Measurements from ENCODE around the gene SERTM2. TPM values are rescaled to one million over a fixed set of nuclear protein-coding genes. Genes with fewer than 3 reads are reported as not detected.

SERTM2 gene
- total and polyA plus RNA-seq, 8 donors = 0.02 to 0.06 (median 0.04) TPM; not detected in 5

DNA sequence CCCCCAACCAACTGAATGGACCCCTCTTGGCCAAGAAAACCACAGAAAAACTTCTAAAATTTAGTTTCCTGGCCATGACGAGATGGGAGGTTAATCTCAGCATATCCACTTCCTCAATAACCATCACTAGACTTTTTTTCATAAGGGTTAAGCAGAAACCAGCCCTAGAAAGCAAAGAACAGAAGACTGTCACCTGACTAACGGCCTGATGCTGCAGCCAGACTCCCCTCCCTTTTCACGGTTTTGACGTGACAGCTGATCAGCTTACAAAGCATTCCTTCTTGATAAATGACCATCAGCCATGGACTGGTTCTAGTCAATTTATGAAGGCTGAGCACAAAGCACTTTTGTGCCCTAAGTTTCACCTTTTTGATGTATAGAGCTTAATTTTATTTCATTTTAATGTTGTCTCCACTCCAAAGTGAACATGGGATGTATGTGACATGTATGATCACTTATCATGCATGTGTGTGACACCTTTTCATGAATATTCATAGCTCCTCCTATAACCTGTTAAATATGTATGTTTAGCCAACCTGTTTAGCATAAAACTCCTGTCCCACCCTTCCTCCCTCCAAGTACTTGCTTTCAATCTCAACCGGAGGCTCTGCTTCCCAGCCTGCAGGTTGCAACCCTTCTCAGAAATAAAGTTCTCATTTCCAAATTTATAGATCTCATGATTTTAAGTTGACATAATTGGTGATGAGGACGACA is 56.3 kb downstream of the SERTM2 start:
- DNase-seq (no peak), ATAC-seq (no peak), FAIRE-seq (no peak)
- Histone ChIP-seq H3K4me1 (no peaks in the 10 kb centered on the region), H3K9me3 (no peaks in the 10 kb centered on the region), H3K4me3 (no peak overlapping the region), H3K27me3 (peaks cover 0 to 4% (median 0%) of the 10 kb centered on the region in 4 donors), H3K36me3 (no peaks in the 10 kb centered on the region), H3K27ac (no peak overlapping the region)
- 36 to 38% methylated on average over 6 of the region's 6 CpGs for WGBS, 2 donors
- intact Hi-C loops (cut with DNase I) = no loop called here
- TF ChIP-seq, protein P1, sequence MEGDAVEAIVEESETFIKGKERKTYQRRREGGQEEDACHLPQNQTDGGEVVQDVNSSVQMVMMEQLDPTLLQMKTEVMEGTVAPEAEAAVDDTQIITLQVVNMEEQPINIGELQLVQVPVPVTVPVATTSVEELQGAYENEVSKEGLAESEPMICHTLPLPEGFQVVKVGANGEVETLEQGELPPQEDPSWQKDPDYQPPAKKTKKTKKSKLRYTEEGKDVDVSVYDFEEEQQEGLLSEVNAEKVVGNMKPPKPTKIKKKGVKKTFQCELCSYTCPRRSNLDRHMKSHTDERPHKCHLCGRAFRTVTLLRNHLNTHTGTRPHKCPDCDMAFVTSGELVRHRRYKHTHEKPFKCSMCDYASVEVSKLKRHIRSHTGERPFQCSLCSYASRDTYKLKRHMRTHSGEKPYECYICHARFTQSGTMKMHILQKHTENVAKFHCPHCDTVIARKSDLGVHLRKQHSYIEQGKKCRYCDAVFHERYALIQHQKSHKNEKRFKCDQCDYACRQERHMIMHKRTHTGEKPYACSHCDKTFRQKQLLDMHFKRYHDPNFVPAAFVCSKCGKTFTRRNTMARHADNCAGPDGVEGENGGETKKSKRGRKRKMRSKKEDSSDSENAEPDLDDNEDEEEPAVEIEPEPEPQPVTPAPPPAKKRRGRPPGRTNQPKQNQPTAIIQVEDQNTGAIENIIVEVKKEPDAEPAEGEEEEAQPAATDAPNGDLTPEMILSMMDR (IDR thresholded peaks at IDR 0.05) = no peak

DNA sequence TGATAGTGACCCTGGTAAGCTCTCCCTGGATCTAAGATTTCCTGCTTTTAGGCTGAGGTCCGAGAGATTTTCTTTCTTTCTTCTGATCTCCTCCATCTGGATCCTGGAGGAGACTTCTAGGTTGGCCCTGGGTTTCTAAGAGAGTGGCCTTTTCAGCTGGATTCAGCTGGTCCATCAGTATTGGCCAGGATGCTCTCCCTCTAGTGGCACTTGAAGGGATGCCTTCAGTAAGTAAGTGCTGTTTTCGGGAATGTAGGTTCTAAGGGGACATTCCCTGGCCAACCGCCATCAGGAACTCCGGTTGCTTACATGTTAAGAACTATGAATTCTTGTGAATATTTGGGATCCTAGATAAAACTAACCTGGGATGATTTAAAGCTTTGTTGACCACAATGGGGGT is 56.9 kb downstream of the SERTM2 start:
- intact Hi-C loops (cut with DNase I) = no loop called here
- Histone ChIP-seq H3K27ac (no peak overlapping the region), H3K4me1 (no peaks in the 10 kb centered on the region), H3K27me3 (peaks cover 0 to 4% (median 0%) of the 10 kb centered on the region in 4 donors), H3K36me3 (no peaks in the 10 kb centered on the region), H3K9me3 (no peaks in the 10 kb centered on the region), H3K4me3 (no peak overlapping the region)
- TF ChIP-seq, protein P1 (IDR thresholded peaks at IDR 0.05) = peak in 2 of 4 donors; percentile 14 to 36
- FAIRE-seq (no peak), DNase-seq (peak in 1 of 6 donors; percentile 10), ATAC-seq (peak in 3 of 4 donors; percentile 46 to 57 (median 49))
- WGBS, 2 donors = 34 to 39% methylated on average over 4 of the region's 4 CpGs

DNA sequence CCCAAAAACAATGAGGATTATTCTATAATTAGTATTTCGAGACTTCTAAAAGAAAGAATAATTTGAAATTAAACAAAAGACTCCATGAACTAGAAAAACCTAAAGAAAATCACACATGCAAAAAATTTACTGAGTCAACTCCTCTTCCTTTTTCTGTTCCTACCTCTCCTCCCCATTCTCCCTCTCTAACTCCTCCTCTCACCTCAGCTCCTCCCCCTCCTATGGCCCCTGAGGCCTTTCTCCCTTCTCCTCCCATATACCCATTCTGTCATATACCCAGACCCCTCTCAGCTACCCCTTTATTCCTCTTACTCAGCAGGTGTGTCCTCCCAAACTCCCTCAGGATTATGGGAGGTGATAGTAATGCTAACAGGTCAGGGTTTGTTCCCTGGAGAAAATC is 57.4 kb downstream of the SERTM2 start:
- FAIRE-seq = no peak
- 37 to 53% methylated on average over 1 of the region's 1 CpG for WGBS, 2 donors
- ATAC-seq = no peak

More for the DNA sequence above, 57.4 kb downstream of the SERTM2 start:
- no peak for DNase-seq
- no peaks in the 10 kb centered on the region for H3K36me3 ChIP-seq
- TF ChIP-seq, protein P1 (IDR thresholded peaks at IDR 0.05) = no peak
- H3K27ac ChIP-seq = no peak overlapping the region
- H3K4me3 ChIP-seq = no peak overlapping the region
- H3K27me3 ChIP-seq = peaks cover 0 to 4% (median 0%) of the 10 kb centered on the region in 4 donors
- H3K9me3 ChIP-seq = no peaks in the 10 kb centered on the region
- no peaks in the 10 kb centered on the region for H3K4me1 ChIP-seq
- intact Hi-C loops (cut with DNase I) = no loop called here

Other genes with a start within 250 kb of the SERTM2 start
- 1 to 10 TPM; 2.0 to 8.5 (median 3.2) TPM for gene CAPN6, start 241.2 kb upstream of the SERTM2 start, total RNA-seq
- 1 to 10 TPM; 2.0 to 2.3 TPM for gene CAPN6, start 241.2 kb upstream of the SERTM2 start, polyA plus RNA-seq
- gene DCX, start 99.5 kb upstream of the SERTM2 start, total RNA-seq = under 1 TPM in 5 of 6 donors, not detected in 1; 0.03 to 0.43 (median 0.23) TPM
- gene DCX, start 99.5 kb upstream of the SERTM2 start, polyA plus RNA-seq = under 1 TPM; 0.04 to 0.21 TPM
- 10 to 100 TPM; 13.4 to 27.8 (median 18.4) TPM for gene ALG13, start 169.5 kb downstream of the SERTM2 start, total RNA-seq
- 10 to 100 TPM; 17.9 to 31.0 TPM for gene ALG13, start 169.5 kb downstream of the SERTM2 start, polyA plus RNA-seq

All from pancreas (tissue), 10 donors.